Rectal smooth muscle tissue (tissue), 1 donor: ENCODE results near the gene HPS3.
A peak's percentile ranks its signal among the peaks of the same experiment; 100 is the strongest.

Source experiments
- H3K27ac ChIP-seq: one replicate; pipeline ENCODE4 v1.7.0; 2013; ENCODE audit warnings: low read depth, low read length, inconsistent platforms
- H3K27me3 ChIP-seq: one replicate; pipeline ENCODE4 v1.7.0; 2013; ENCODE audit warnings: low read length; ENCODE audit not compliant: control insufficient read depth, insufficient read depth
- H3K36me3 ChIP-seq: one replicate; pipeline ENCODE4 v1.7.0; 2013; ENCODE audit warnings: low read length; ENCODE audit not compliant: control insufficient read depth, insufficient read depth
- H3K4me1 ChIP-seq: one replicate; pipeline ENCODE4 v1.7.0; 2013; ENCODE audit warnings: low read length; ENCODE audit not compliant: control insufficient read depth, insufficient read depth
- H3K4me3 ChIP-seq: one replicate; pipeline ENCODE4 v1.7.0; 2013; ENCODE audit warnings: low read length
- H3K9ac ChIP-seq: one replicate; pipeline ENCODE4 v1.7.0; 2013; ENCODE audit warnings: low read length

HPS3 gene

GRCh38 chr3:149129326-149130205, at the start of gene HPS3:
Gene HPS3 (plus strand): TSS chr3:149129638. CDS start chr3:149129724, 86 bp downstream.
- Histone ChIP-seq H3K27ac (peak within 1 kb of the TSS; percentile 85), H3K4me3 (peak within 1 kb of the TSS; percentile 90), H3K27me3 (no peaks in the 10 kb centered on the region), H3K4me1 (peaks cover 4% of the 10 kb centered on the region), H3K36me3 (no peaks in the 10 kb centered on the region), H3K9ac (peak within 1 kb of the TSS; percentile 29)

- H3K36me3 ChIP-seq: no peaks in the 10 kb centered on the region
- H3K9ac ChIP-seq: no peak overlapping the region
- H3K4me3 ChIP-seq: no peak overlapping the region
- no peak overlapping the region for H3K27ac ChIP-seq
- no peaks in the 10 kb centered on the region for H3K27me3 ChIP-seq
- H3K4me1 ChIP-seq: no peaks in the 10 kb centered on the region
Observed at GRCh38 chr3:149080011-149080698, 49.3 kb upstream of the HPS3 start.

GRCh38 chr3:149080699-149081091, 48.7 kb upstream of the HPS3 start:
- H3K9ac ChIP-seq: no peak overlapping the region
- no peaks in the 10 kb centered on the region for H3K27me3 ChIP-seq
- no peaks in the 10 kb centered on the region for H3K36me3 ChIP-seq
- H3K27ac ChIP-seq: no peak overlapping the region
- H3K4me1 ChIP-seq: no peaks in the 10 kb centered on the region
- H3K4me3 ChIP-seq: no peak overlapping the region

GRCh38 chr3:149081772-149082171, 47.7 kb upstream of the HPS3 start:
- Histone ChIP-seq H3K4me3 (no peak overlapping the region), H3K36me3 (no peaks in the 10 kb centered on the region), H3K4me1 (no peaks in the 10 kb centered on the region), H3K27ac (no peak overlapping the region), H3K9ac (no peak overlapping the region), H3K27me3 (no peaks in the 10 kb centered on the region)

- no peaks in the 10 kb centered on the region for H3K36me3 ChIP-seq
- H3K27me3 ChIP-seq: no peaks in the 10 kb centered on the region
- H3K9ac ChIP-seq: no peak overlapping the region
- peak overlapping the region; percentile 81 for H3K4me3 ChIP-seq
- H3K4me1 ChIP-seq: no peaks in the 10 kb centered on the region
- H3K27ac ChIP-seq: peak overlapping the region; percentile 68
Observed at GRCh38 chr3:149085828-149086231, 43.6 kb upstream of the HPS3 start.

GRCh38 chr3:149086232-149086988, 43.0 kb upstream of the HPS3 start, which contains the start of gene HLTF:
Gene HLTF (minus strand): TSS chr3:149086533. CDS start chr3:149086336, 197 bp downstream.
- Histone ChIP-seq H3K36me3 (no peaks in the 10 kb centered on the region), H3K27ac (peak within 1 kb of the TSS; percentile 68), H3K4me1 (no peaks in the 10 kb centered on the region), H3K27me3 (no peaks in the 10 kb centered on the region), H3K4me3 (peak within 1 kb of the TSS; percentile 81), H3K9ac (no peak within 1 kb of the TSS)

- Histone ChIP-seq H3K36me3 (no peaks in the 10 kb centered on the region), H3K9ac (no peak overlapping the region), H3K4me3 (no peak overlapping the region), H3K27ac (no peak overlapping the region), H3K27me3 (no peaks in the 10 kb centered on the region), H3K4me1 (no peaks in the 10 kb centered on the region)
Observed at GRCh38 chr3:149087208-149087607, 42.2 kb upstream of the HPS3 start.

- Histone ChIP-seq H3K27me3 (no peaks in the 10 kb centered on the region), H3K36me3 (no peaks in the 10 kb centered on the region), H3K9ac (no peak overlapping the region), H3K4me3 (no peak overlapping the region), H3K4me1 (no peaks in the 10 kb centered on the region), H3K27ac (no peak overlapping the region)
Observed at GRCh38 chr3:149089395-149089794, 40.0 kb upstream of the HPS3 start.

GRCh38 chr3:149090461-149090860, 39.0 kb upstream of the HPS3 start:
- no peak overlapping the region for H3K4me3 ChIP-seq
- no peaks in the 10 kb centered on the region for H3K36me3 ChIP-seq
- H3K4me1 ChIP-seq: no peaks in the 10 kb centered on the region
- H3K9ac ChIP-seq: no peak overlapping the region
- no peak overlapping the region for H3K27ac ChIP-seq
- H3K27me3 ChIP-seq: no peaks in the 10 kb centered on the region

- no peaks in the 10 kb centered on the region for H3K27me3 ChIP-seq
- H3K9ac ChIP-seq: no peak overlapping the region
- no peak overlapping the region for H3K4me3 ChIP-seq
- H3K36me3 ChIP-seq: no peaks in the 10 kb centered on the region
- no peaks in the 10 kb centered on the region for H3K4me1 ChIP-seq
- H3K27ac ChIP-seq: no peak overlapping the region
Observed at GRCh38 chr3:149090907-149091306, 38.5 kb upstream of the HPS3 start.

- no peaks in the 10 kb centered on the region for H3K36me3 ChIP-seq
- no peak overlapping the region for H3K4me3 ChIP-seq
- no peaks in the 10 kb centered on the region for H3K4me1 ChIP-seq
- H3K9ac ChIP-seq: no peak overlapping the region
- H3K27me3 ChIP-seq: no peaks in the 10 kb centered on the region
- no peak overlapping the region for H3K27ac ChIP-seq
Observed at GRCh38 chr3:149091983-149092382, 37.5 kb upstream of the HPS3 start.

- no peak overlapping the region for H3K27ac ChIP-seq
- no peaks in the 10 kb centered on the region for H3K27me3 ChIP-seq
- no peak overlapping the region for H3K9ac ChIP-seq
- H3K36me3 ChIP-seq: no peaks in the 10 kb centered on the region
- no peaks in the 10 kb centered on the region for H3K4me1 ChIP-seq
- no peak overlapping the region for H3K4me3 ChIP-seq
Observed at GRCh38 chr3:149095487-149095886, 34.0 kb upstream of the HPS3 start.
